ENCODE results near the gene SUGCT.

SUGCT gene

GRCh38 chr7:40874756-40875155, 740.0 kb downstream of the SUGCT start:
- Histone ChIP-seq H3K27ac (ENCODE audit: low read length) (no peak overlapping the region), H3K36me3 (ENCODE audit: control insufficient read depth, insufficient read depth, low read length) (no peaks in the 10 kb centered on the region), H3K4me3 (ENCODE audit: low read length) (no peak overlapping the region), H3K27me3 (ENCODE audit: control insufficient read depth, insufficient read depth, low read length) (no peaks in the 10 kb centered on the region), H3K9me3 (ENCODE audit: control insufficient read depth, insufficient read depth, low read length) (no peaks in the 10 kb centered on the region), H3K4me1 (ENCODE audit: control insufficient read depth, insufficient read depth, low read length) (no peaks in the 10 kb centered on the region)
- DNase-seq (ENCODE audit: low read depth, low spot score), result no peak
- WGBS (ENCODE audit: insufficient coverage, insufficient read length), result no CpG with 5 or more reads among the region's 4 CpGs

GRCh38 chr7:40876601-40877000, 741.8 kb downstream of the SUGCT start:
- Histone ChIP-seq H3K27me3 (ENCODE audit: control insufficient read depth, insufficient read depth, low read length) (no peaks in the 10 kb centered on the region), H3K36me3 (ENCODE audit: control insufficient read depth, insufficient read depth, low read length) (no peaks in the 10 kb centered on the region), H3K4me1 (ENCODE audit: control insufficient read depth, insufficient read depth, low read length) (no peaks in the 10 kb centered on the region), H3K4me3 (ENCODE audit: low read length) (no peak overlapping the region), H3K9me3 (ENCODE audit: control insufficient read depth, insufficient read depth, low read length) (no peaks in the 10 kb centered on the region), H3K27ac (ENCODE audit: low read length) (no peak overlapping the region)
- no CpG with 5 or more reads among the region's 3 CpGs for WGBS (ENCODE audit: insufficient coverage, insufficient read length)
- DNase-seq (ENCODE audit: low read depth, low spot score), result no peak

- H3K36me3 ChIP-seq (ENCODE audit: control insufficient read depth, insufficient read depth, low read length), result no peaks in the 10 kb centered on the region
- no peaks in the 10 kb centered on the region for H3K9me3 ChIP-seq (ENCODE audit: control insufficient read depth, insufficient read depth, low read length)
- no peaks in the 10 kb centered on the region for H3K4me1 ChIP-seq (ENCODE audit: control insufficient read depth, insufficient read depth, low read length)
- H3K27me3 ChIP-seq (ENCODE audit: control insufficient read depth, insufficient read depth, low read length), result no peaks in the 10 kb centered on the region
- H3K27ac ChIP-seq (ENCODE audit: low read length), result no peak overlapping the region
- WGBS (ENCODE audit: insufficient coverage, insufficient read length), result no CpG with 5 or more reads among the region's 1 CpG
- H3K4me3 ChIP-seq (ENCODE audit: low read length), result no peak overlapping the region
- no peak for DNase-seq (ENCODE audit: low read depth, low spot score)
Observed at GRCh38 chr7:40879941-40880543, 745.2 kb downstream of the SUGCT start.

GRCh38 chr7:40880581-40880980, 745.8 kb downstream of the SUGCT start:
- no peaks in the 10 kb centered on the region for H3K36me3 ChIP-seq (ENCODE audit: control insufficient read depth, insufficient read depth, low read length)

GRCh38 chr7:40881405-40881926, 746.7 kb downstream of the SUGCT start:
- no peak for DNase-seq (ENCODE audit: low read depth, low spot score)
- no peak overlapping the region for H3K27ac ChIP-seq (ENCODE audit: low read length)
- H3K4me1 ChIP-seq (ENCODE audit: control insufficient read depth, insufficient read depth, low read length), result no peaks in the 10 kb centered on the region
- no peaks in the 10 kb centered on the region for H3K9me3 ChIP-seq (ENCODE audit: control insufficient read depth, insufficient read depth, low read length)
- no peaks in the 10 kb centered on the region for H3K36me3 ChIP-seq (ENCODE audit: control insufficient read depth, insufficient read depth, low read length)
- no CpG with 5 or more reads among the region's 2 CpGs for WGBS (ENCODE audit: insufficient coverage, insufficient read length)
- no peak overlapping the region for H3K4me3 ChIP-seq (ENCODE audit: low read length)
- no peaks in the 10 kb centered on the region for H3K27me3 ChIP-seq (ENCODE audit: control insufficient read depth, insufficient read depth, low read length)

More at GRCh38 chr7:40880581-40880980, 745.8 kb downstream of the SUGCT start:
- no peak for DNase-seq (ENCODE audit: low read depth, low spot score)
- no peaks in the 10 kb centered on the region for H3K4me1 ChIP-seq (ENCODE audit: control insufficient read depth, insufficient read depth, low read length)
- H3K9me3 ChIP-seq (ENCODE audit: control insufficient read depth, insufficient read depth, low read length), result no peaks in the 10 kb centered on the region
- no peaks in the 10 kb centered on the region for H3K27me3 ChIP-seq (ENCODE audit: control insufficient read depth, insufficient read depth, low read length)
- H3K4me3 ChIP-seq (ENCODE audit: low read length), result no peak overlapping the region
- no peak overlapping the region for H3K27ac ChIP-seq (ENCODE audit: low read length)
- WGBS (ENCODE audit: insufficient coverage, insufficient read length), result no CpG with 5 or more reads among the region's 1 CpG

- Histone ChIP-seq H3K27ac (ENCODE audit: low read length) (no peak overlapping the region), H3K9me3 (ENCODE audit: control insufficient read depth, insufficient read depth, low read length) (no peaks in the 10 kb centered on the region), H3K27me3 (ENCODE audit: control insufficient read depth, insufficient read depth, low read length) (no peaks in the 10 kb centered on the region), H3K4me1 (ENCODE audit: control insufficient read depth, insufficient read depth, low read length) (no peaks in the 10 kb centered on the region), H3K4me3 (ENCODE audit: low read length) (no peak overlapping the region), H3K36me3 (ENCODE audit: control insufficient read depth, insufficient read depth, low read length) (no peaks in the 10 kb centered on the region)
- no peak for DNase-seq (ENCODE audit: low read depth, low spot score)
Observed at GRCh38 chr7:40882071-40882658, 747.4 kb downstream of the SUGCT start.

GRCh38 chr7:40883826-40884225, 749.0 kb downstream of the SUGCT start:
- Histone ChIP-seq H3K4me1 (ENCODE audit: control insufficient read depth, insufficient read depth, low read length) (no peaks in the 10 kb centered on the region), H3K36me3 (ENCODE audit: control insufficient read depth, insufficient read depth, low read length) (no peaks in the 10 kb centered on the region), H3K27ac (ENCODE audit: low read length) (no peak overlapping the region), H3K9me3 (ENCODE audit: control insufficient read depth, insufficient read depth, low read length) (no peaks in the 10 kb centered on the region), H3K4me3 (ENCODE audit: low read length) (no peak overlapping the region), H3K27me3 (ENCODE audit: control insufficient read depth, insufficient read depth, low read length) (no peaks in the 10 kb centered on the region)
- DNase-seq (ENCODE audit: low read depth, low spot score), result no peak

- no peak overlapping the region for H3K27ac ChIP-seq (ENCODE audit: low read length)
- no peak for DNase-seq (ENCODE audit: low read depth, low spot score)
- no peaks in the 10 kb centered on the region for H3K27me3 ChIP-seq (ENCODE audit: control insufficient read depth, insufficient read depth, low read length)
- no peaks in the 10 kb centered on the region for H3K36me3 ChIP-seq (ENCODE audit: control insufficient read depth, insufficient read depth, low read length)
- no peaks in the 10 kb centered on the region for H3K4me1 ChIP-seq (ENCODE audit: control insufficient read depth, insufficient read depth, low read length)
- H3K9me3 ChIP-seq (ENCODE audit: control insufficient read depth, insufficient read depth, low read length), result no peaks in the 10 kb centered on the region
- no CpG with 5 or more reads among the region's 3 CpGs for WGBS (ENCODE audit: insufficient coverage, insufficient read length)
- H3K4me3 ChIP-seq (ENCODE audit: low read length), result no peak overlapping the region
Observed at GRCh38 chr7:40884241-40884640, 749.4 kb downstream of the SUGCT start.

- Histone ChIP-seq H3K27ac (ENCODE audit: low read length) (no peak overlapping the region), H3K9me3 (ENCODE audit: control insufficient read depth, insufficient read depth, low read length) (no peaks in the 10 kb centered on the region), H3K4me1 (ENCODE audit: control insufficient read depth, insufficient read depth, low read length) (no peaks in the 10 kb centered on the region), H3K27me3 (ENCODE audit: control insufficient read depth, insufficient read depth, low read length) (no peaks in the 10 kb centered on the region), H3K36me3 (ENCODE audit: control insufficient read depth, insufficient read depth, low read length) (no peaks in the 10 kb centered on the region; the same call in 1 of the 2 replicates), H3K4me3 (ENCODE audit: low read length) (no peak overlapping the region)
- DNase-seq (ENCODE audit: low read depth, low spot score), result no peak
- WGBS (ENCODE audit: insufficient coverage, insufficient read length), result no CpG with 5 or more reads among the region's 2 CpGs
Observed at GRCh38 chr7:40885503-40885902, 750.7 kb downstream of the SUGCT start.

GRCh38 chr7:40887099-40887498, 752.3 kb downstream of the SUGCT start:
- no peaks in the 10 kb centered on the region; the same call in 1 of the 2 replicates for H3K36me3 ChIP-seq (ENCODE audit: control insufficient read depth, insufficient read depth, low read length)
- no peaks in the 10 kb centered on the region for H3K27me3 ChIP-seq (ENCODE audit: control insufficient read depth, insufficient read depth, low read length)
- no peak overlapping the region for H3K4me3 ChIP-seq (ENCODE audit: low read length)
- DNase-seq (ENCODE audit: low read depth, low spot score), result no peak
- H3K4me1 ChIP-seq (ENCODE audit: control insufficient read depth, insufficient read depth, low read length), result no peaks in the 10 kb centered on the region
- no peak overlapping the region for H3K27ac ChIP-seq (ENCODE audit: low read length)
- H3K9me3 ChIP-seq (ENCODE audit: control insufficient read depth, insufficient read depth, low read length), result no peaks in the 10 kb centered on the region

- Histone ChIP-seq H3K9me3 (ENCODE audit: control insufficient read depth, insufficient read depth, low read length) (no peaks in the 10 kb centered on the region), H3K36me3 (ENCODE audit: control insufficient read depth, insufficient read depth, low read length) (no peaks in the 10 kb centered on the region; the same call in 1 of the 2 replicates), H3K27me3 (ENCODE audit: control insufficient read depth, insufficient read depth, low read length) (no peaks in the 10 kb centered on the region), H3K27ac (ENCODE audit: low read length) (no peak overlapping the region), H3K4me3 (ENCODE audit: low read length) (no peak overlapping the region), H3K4me1 (ENCODE audit: control insufficient read depth, insufficient read depth, low read length) (no peaks in the 10 kb centered on the region)
- WGBS (ENCODE audit: insufficient coverage, insufficient read length), result no CpG with 5 or more reads among the region's 1 CpG
- DNase-seq (ENCODE audit: low read depth, low spot score), result no peak
Observed at GRCh38 chr7:40888499-40888898, 753.7 kb downstream of the SUGCT start.
